NB4 (cell line): ENCODE data around the gene KLHL9.

ENCODE experiments used
- DNase-seq: peaks from one replicate; pipeline ENCODE4 v3.0.0; 2010; ENCODE audit warnings: low read depth
- H3K4me3 ChIP-seq: one replicate; pipeline ENCODE4 v1.5.1; 2011; ENCODE audit warnings: mild to moderate bottlenecking, low read depth, low read length, moderate library complexity
- MYC ChIP-seq: IDR thresholded peaks from 2 replicates; pipeline ENCODE4 v1.6.1; 2011; ENCODE audit warnings: low read depth, low read length
- POLR2A ChIP-seq: IDR thresholded peaks from 2 replicates; pipeline ENCODE4 v1.6.1; 2011; ENCODE audit warnings: mild to moderate bottlenecking; ENCODE audit not compliant: insufficient read length; ENCODE audit errors: extremely low read depth
- TF ChIP-seq, protein P1 (sequence below): IDR thresholded peaks from one replicate; pipeline ENCODE4 v1.5.1; 2012; ENCODE audit warnings: low read depth, low read length
- TF ChIP-seq, protein P2 (sequence below): IDR thresholded peaks from 2 replicates; pipeline ENCODE4 v1.6.1; 2011; ENCODE audit warnings: low read depth, low read length

Gene KLHL9

DNA sequence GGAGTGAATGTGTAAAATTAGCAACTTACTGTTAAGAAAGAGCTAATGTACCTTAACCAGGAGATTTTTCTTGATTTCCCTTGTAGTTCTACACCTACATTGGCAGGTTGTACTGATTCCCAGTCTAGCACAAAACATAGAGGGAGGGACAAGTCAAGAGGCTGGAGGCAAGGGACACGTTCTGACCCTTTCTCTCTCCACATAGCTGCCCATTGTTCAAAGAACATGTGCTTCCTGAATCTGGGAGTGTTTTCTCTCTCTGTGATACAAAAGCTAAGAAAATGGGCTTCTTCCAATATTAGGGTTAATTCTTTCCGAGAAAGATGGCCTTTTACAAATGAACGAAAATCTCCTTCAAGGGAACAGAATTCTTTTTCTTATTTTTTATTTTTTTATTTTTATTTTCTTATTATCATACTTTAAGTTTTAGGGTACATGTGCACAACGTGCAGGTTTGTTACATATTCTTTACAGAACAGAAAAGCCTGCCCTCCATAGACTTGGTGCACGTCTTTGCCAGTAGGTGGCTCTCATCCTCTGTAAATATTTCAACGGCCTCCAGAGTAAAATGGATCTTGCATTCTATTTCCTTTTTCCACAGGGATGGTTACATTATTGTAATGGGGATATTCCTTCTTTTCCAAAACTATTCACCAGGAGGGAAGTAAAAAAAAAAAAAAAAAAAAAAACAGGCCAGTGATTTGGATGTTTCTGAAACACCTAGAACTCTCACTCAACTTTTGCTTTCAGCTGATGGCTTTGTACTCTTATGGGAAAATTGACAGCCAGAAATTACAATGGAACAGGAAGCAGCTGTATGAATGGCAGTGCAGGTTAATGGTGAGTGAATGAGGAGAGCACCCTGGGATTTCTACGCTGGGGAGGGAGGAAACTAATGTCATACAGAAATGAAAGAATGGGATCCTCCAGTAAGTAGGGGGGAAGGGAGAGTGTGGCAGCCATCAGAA is 17.0 kb downstream of the KLHL9 start:
- H3K4me3 ChIP-seq = no peak overlapping the region
- DNase-seq = peak; percentile 73
- TF ChIP-seq, protein P1, sequence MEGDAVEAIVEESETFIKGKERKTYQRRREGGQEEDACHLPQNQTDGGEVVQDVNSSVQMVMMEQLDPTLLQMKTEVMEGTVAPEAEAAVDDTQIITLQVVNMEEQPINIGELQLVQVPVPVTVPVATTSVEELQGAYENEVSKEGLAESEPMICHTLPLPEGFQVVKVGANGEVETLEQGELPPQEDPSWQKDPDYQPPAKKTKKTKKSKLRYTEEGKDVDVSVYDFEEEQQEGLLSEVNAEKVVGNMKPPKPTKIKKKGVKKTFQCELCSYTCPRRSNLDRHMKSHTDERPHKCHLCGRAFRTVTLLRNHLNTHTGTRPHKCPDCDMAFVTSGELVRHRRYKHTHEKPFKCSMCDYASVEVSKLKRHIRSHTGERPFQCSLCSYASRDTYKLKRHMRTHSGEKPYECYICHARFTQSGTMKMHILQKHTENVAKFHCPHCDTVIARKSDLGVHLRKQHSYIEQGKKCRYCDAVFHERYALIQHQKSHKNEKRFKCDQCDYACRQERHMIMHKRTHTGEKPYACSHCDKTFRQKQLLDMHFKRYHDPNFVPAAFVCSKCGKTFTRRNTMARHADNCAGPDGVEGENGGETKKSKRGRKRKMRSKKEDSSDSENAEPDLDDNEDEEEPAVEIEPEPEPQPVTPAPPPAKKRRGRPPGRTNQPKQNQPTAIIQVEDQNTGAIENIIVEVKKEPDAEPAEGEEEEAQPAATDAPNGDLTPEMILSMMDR = peak; percentile 86
- TF ChIP-seq, protein P2, sequence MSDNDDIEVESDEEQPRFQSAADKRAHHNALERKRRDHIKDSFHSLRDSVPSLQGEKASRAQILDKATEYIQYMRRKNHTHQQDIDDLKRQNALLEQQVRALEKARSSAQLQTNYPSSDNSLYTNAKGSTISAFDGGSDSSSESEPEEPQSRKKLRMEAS = no peak

DNA sequence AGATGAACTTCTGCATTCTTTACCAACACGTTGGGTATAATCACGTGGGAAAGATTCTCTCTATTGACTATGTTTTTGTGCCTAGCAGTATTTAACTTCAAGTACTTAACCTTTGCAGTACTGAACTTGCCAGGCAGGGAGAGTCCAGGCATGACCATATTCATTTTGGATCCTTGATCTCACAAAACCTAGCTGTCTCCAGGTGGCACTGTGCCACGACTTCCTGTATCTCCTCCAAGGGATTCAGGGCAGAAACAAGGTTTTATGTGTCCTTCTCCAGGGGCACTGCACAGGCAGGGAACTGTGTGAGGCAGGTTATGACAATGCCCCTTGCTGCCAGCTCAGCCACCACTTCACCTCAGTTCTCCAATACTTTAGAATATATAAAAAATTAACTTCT is 18.3 kb downstream of the KLHL9 start:
- TF ChIP-seq, protein P2 = no peak
- TF ChIP-seq, protein P1 = peak; percentile 15
- H3K4me3 ChIP-seq = no peak overlapping the region
- DNase-seq = peak; percentile 39

DNA sequence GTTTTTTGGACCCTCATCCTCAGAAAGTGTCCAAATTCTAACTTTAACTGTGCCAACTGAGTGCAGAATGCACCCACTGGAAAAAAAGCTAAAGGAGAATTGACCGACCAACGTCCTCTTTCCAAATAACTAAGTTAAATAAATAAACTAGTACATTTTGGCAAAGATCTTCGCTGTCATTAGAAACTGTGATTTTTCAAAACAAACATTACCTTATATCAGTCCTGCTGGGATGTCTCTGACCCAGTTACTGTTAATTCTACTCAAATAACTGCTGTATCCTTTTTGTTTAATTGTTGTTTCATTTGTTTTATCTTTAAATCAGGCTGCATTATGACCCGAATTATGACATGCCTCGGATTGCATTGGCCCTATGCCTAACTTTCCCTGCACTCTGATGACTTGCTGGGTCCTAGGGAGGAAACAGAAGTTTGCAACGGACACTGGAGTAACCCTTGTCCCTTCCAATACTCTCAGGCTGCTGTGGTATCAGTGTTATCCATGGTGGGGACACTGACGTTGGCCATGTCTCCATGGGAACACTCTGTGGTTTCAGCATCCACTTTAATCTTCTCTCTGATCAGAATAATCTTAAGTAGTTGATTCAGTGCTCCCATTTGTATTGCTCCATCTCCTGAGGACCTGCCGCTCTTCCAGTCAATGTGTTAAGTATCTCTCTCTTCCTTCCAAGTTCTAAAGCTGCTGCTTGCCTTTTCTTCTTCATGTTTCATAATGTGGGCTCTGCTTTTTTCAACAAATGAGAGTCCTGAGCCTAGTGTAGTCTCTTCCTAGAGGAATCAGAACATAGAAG is 19.0 kb downstream of the KLHL9 start:
- no peak for TF ChIP-seq MYC
- TF ChIP-seq, protein P1 = no peak
- TF ChIP-seq, protein P2 = no peak
- no peak for TF ChIP-seq POLR2A
- no peak for DNase-seq
- H3K4me3 ChIP-seq = no peak overlapping the region

DNA sequence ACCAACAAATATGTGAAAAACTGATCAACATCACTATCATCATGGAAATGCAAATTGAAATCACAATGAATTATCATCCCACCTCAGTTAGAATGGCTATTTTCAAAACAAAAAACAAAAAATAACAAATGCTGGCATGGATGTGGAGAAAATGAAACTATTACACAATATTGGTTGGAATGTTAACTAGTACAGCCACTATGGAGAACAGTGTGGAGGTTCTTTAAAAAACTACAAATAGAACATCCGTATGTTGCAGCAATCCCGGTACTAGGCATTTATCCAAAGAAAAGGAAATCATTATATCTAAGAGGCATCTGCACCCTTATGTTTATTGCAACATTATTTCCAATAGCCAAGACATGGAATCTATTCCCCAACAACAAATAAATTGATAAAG is 21.1 kb downstream of the KLHL9 start:
- TF ChIP-seq POLR2A = no peak
- no peak for TF ChIP-seq MYC
- TF ChIP-seq, protein P2 = no peak
- TF ChIP-seq, protein P1 = no peak
- H3K4me3 ChIP-seq = no peak overlapping the region
- DNase-seq = no peak

DNA sequence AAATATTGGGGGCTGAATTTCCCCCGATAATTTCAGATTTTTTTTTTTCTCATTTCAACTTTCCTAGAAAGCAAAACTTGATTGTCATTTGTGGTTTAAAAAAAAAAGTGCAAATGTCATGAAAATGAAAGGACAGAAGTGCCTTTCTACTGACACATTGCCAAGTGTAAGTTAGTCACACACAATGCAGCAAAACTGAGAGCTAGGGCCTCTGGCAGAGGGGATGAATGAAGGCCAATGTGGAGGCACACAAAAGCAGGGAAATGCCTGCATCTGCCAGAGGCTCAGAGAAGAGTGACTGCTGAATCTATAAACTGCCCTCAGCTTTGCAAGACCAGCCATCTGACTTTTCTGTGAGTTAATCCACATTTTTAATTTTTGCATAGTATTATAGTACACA is 23.3 kb downstream of the KLHL9 start:
- no peak for DNase-seq
- no peak for TF ChIP-seq MYC
- no peak overlapping the region for H3K4me3 ChIP-seq

DNA sequence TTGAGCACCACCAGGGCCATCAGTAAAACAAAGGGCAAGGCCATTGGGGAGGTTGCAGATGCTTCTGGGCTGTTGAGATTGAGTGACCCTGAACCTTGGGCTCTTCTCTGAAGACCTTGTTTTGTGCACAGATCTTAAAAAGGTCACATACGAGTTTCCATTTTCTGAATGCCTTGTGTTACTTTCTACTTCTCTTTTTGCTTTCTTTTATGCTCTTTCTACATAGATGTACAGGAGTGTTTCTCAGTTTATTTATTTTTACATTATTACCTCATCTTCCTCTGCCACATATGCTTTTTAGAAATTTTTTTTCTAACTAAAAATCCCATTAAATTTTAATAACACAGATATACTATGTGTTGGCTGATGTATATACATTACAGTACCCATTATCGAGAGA is 30.0 kb downstream of the KLHL9 start, which contains the start of gene IFNA5:
Gene IFNA5, minus strand, starts transcription at position 101 of the 400 bp plus-strand sequence. Its CDS starts 57 bp downstream, at position 44.
- no peak for DNase-seq
- TF ChIP-seq MYC = no peak
- no peak within 1 kb of the TSS for H3K4me3 ChIP-seq
